Epithelial cell of proximal tubule (primary cell): ENCODE results near the gene NT5DC1. TPM values are rescaled to one million over a fixed set of nuclear protein-coding genes. Genes with fewer than 3 reads are reported as not detected.

Experiments
- DNase-seq: peaks from one replicate; pipeline ENCODE4 v3.0.0-alpha.2; 2011; ENCODE audit warnings: low read depth
- H3K4me3 ChIP-seq: 2 replicates; pipeline ENCODE4 v1.5.1; 2011; ENCODE audit warnings: low read depth, mild to moderate bottlenecking, low read length
- CTCF ChIP-seq: conservative IDR thresholded peaks from 2 replicates; pipeline ENCODE4 v1.5.1; 2012; ENCODE audit warnings: low read depth, mild to moderate bottlenecking, low read length
- total RNA-seq: library from RNA; depleted of rRNA; stranded (reverse); fragments of >200 nt; gene quantifications from 2 replicates; pipeline ENCODE4 v1.2.3, GENCODE V29; 2015

Gene NT5DC1
- total RNA-seq, 1 donor from 2014 or later, result 23.5 TPM

GRCh38 chr6:116159782-116160524, 59.3 kb downstream of the NT5DC1 start:
- no peak for DNase-seq
- no peak for TF ChIP-seq CTCF
- H3K4me3 ChIP-seq, result no peak overlapping the region

- no peak overlapping the region for H3K4me3 ChIP-seq
- no peak for TF ChIP-seq CTCF
- DNase-seq, result no peak
These were observed 64.9 kb downstream of the NT5DC1 start for GRCh38 chr6:116165596-116165995.

- no peak for TF ChIP-seq CTCF
- no peak for DNase-seq
- no peak overlapping the region for H3K4me3 ChIP-seq
These were observed 65.7 kb downstream of the NT5DC1 start for GRCh38 chr6:116166369-116166768.

- H3K4me3 ChIP-seq, result no peak overlapping the region
- DNase-seq, result no peak
- no peak for TF ChIP-seq CTCF
These were observed 67.5 kb downstream of the NT5DC1 start for GRCh38 chr6:116168148-116168547.

- no peak for TF ChIP-seq CTCF
- no peak for DNase-seq
- no peak overlapping the region for H3K4me3 ChIP-seq
These were observed 69.2 kb downstream of the NT5DC1 start for GRCh38 chr6:116169880-116170279.

- TF ChIP-seq CTCF, result no peak
- no peak overlapping the region for H3K4me3 ChIP-seq
- DNase-seq, result no peak
These were observed 69.9 kb downstream of the NT5DC1 start for GRCh38 chr6:116170358-116171057.
